ENCODE results near the gene CRYGC. TPM values are rescaled to one million over a fixed set of nuclear protein-coding genes. Genes with fewer than 3 reads are reported as not detected.
A peak's percentile ranks its signal among the peaks of the same experiment; 100 is the strongest.

CRYGC gene
- total and polyA plus RNA-seq, 2 of the 13 experiments (the other 11 are each of a cell fraction or from before 2014, with no cell fraction given) = 0.20 to 0.27 TPM

- TF ChIP-seq GPN1 (CRISPR knock-in tag; IDR thresholded peaks at IDR 0.05; ENCODE audit: borderline replicate concordance) = no peak
- no peak for TF ChIP-seq ZNF704 (CRISPR knock-in tag; IDR thresholded peaks at IDR 0.05; ENCODE audit: borderline replicate concordance)
- TF ChIP-seq AKNA (CRISPR knock-in tag; IDR thresholded peaks at IDR 0.05; ENCODE audit: borderline replicate concordance) = no peak
- no peak for TF ChIP-seq CREB3 (CRISPR knock-in tag; IDR thresholded peaks at IDR 0.05)
- TF ChIP-seq FUBP1 (CRISPR knock-in tag; IDR thresholded peaks at IDR 0.05; ENCODE audit: borderline replicate concordance) = no peak
- no peak for TF ChIP-seq ZFAT (CRISPR knock-in tag; conservative IDR thresholded peaks at IDR 0.05)
- TF ChIP-seq HIC2 (CRISPR knock-in tag; IDR thresholded peaks at IDR 0.05; ENCODE audit: low read depth) = no peak
- TF ChIP-seq ZNF605 (CRISPR knock-in tag; IDR thresholded peaks at IDR 0.05) = peak; percentile 62
- no peak for TF ChIP-seq LBX2 (CRISPR knock-in tag; IDR thresholded peaks at IDR 0.05; ENCODE audit: borderline replicate concordance)
- peak; percentile 79; the same call in 1 of the 2 replicates for TF ChIP-seq TEF (CRISPR knock-in tag; IDR thresholded peaks at IDR 0.05)
- no peak for TF ChIP-seq TAF1 (CRISPR knock-in tag; IDR thresholded peaks at IDR 0.05)
- no peak for TF ChIP-seq NR0B2 (CRISPR knock-in tag; IDR thresholded peaks at IDR 0.05)
- TF ChIP-seq SAP130 (CRISPR knock-in tag; IDR thresholded peaks at IDR 0.05; ENCODE audit: low read depth) = peak; percentile 56
- no peak for TF ChIP-seq ZNF256 (CRISPR knock-in tag; conservative IDR thresholded peaks at IDR 0.05)
These were observed at the start of gene CRYGC (continued) for GRCh38 chr2:208129744-208130711.

All from HepG2 (cell line).